A673 (cell line): Measurements from ENCODE around the gene OR2T12. TPM values are rescaled to one million over a fixed set of nuclear protein-coding genes. Genes with fewer than 3 reads are reported as not detected.
A peak's percentile ranks its signal among the peaks of the same experiment; 100 is the strongest.

ENCODE experiments used
- Bru-seq: library from RNA; stranded (reverse); fragments of 400-500 nt; gene quantifications from one replicate; lab custom pipeline; 2021; lab: Mats Ljungman, UMichigan
- BruChase-seq, 2 experiments: library from RNA; stranded (reverse); fragments of 400-500 nt; gene quantifications; one replicate each; lab custom pipeline; 2021; lab: Mats Ljungman, UMichigan
- BruUV-seq: library from RNA; stranded (reverse); fragments of 400-500 nt; replicated peaks from 2 replicates; lab custom pipeline; 2021; lab: Mats Ljungman, UMichigan
- CTCF ChIA-PET: fragments of 300-600 bp; sonication (Branson Sonifier 250); formaldehyde crosslinking; loops from one replicate; lab custom pipeline; 2022; ENCODE audit warnings: antibody characterized with exemption; lab: Charles Lee
- POLR2A ChIA-PET: fragments of 300-600 bp; sonication (Branson Sonifier 250); formaldehyde crosslinking; loops from one replicate; lab custom pipeline; 2022; ENCODE audit warnings: antibody characterized with exemption; ENCODE audit not compliant: low non-redundant PET; lab: Charles Lee
- DNase-seq: peaks from one replicate; pipeline ENCODE4 v3.0.0-alpha.2; 2015; ENCODE audit warnings: low spot score
- H3K27ac ChIP-seq: fragments of 200-600 bp; sonication (generic); 2 replicates; pipeline ENCODE4 v1.5.1; 2016; ENCODE audit warnings: mixed run types, low read depth, mild to moderate bottlenecking, mixed read lengths, antibody characterized with exemption, low read length; ENCODE audit not compliant: poor library complexity, severe bottlenecking
- H3K27me3 ChIP-seq: fragments of 200-600 bp; sonication (generic); replicated peaks from 2 replicates; pipeline ENCODE4 v1.6.1; 2017; ENCODE audit warnings: mixed run types, low read depth, mild to moderate bottlenecking, mixed read lengths, antibody characterized with exemption, low read length; ENCODE audit not compliant: insufficient read depth, poor library complexity
- H3K36me3 ChIP-seq: fragments of 200-600 bp; sonication (generic); 2 replicates; pipeline ENCODE4 v1.6.1; 2016; ENCODE audit warnings: mixed run types, mild to moderate bottlenecking, mixed read lengths, antibody characterized with exemption, low read length; ENCODE audit not compliant: insufficient read depth, poor library complexity, severe bottlenecking
- H3K4me1 ChIP-seq: fragments of 200-600 bp; sonication (generic); 2 replicates; pipeline ENCODE4 v1.6.1; 2017; ENCODE audit warnings: mixed run types, mild to moderate bottlenecking, mixed read lengths, antibody characterized with exemption, low read length; ENCODE audit not compliant: insufficient read depth, poor library complexity, severe bottlenecking
- H3K4me3 ChIP-seq: fragments of 200-600 bp; sonication (generic); 2 replicates; pipeline ENCODE4 v1.5.1; 2016; ENCODE audit warnings: low read depth, mixed run types, mild to moderate bottlenecking, mixed read lengths, low read length; ENCODE audit not compliant: poor library complexity, severe bottlenecking
- H3K9me3 ChIP-seq: fragments of 200-600 bp; sonication (generic); 2 replicates; pipeline ENCODE4 v1.6.1; 2016; ENCODE audit warnings: mixed run types, low read depth, mild to moderate bottlenecking, mixed read lengths, antibody characterized with exemption, low read length; ENCODE audit not compliant: poor library complexity, severe bottlenecking
- CTCF ChIP-seq: fragments of 300-800, 200-600 bp; sonication (generic); conservative IDR thresholded peaks from 2 replicates; pipeline ENCODE4 v1.5.1; 2017; ENCODE audit warnings: low read depth, mild to moderate bottlenecking, antibody characterized with exemption, low read length, moderate library complexity, mixed read lengths
- EZH2 ChIP-seq: fragments of 200-600 bp; sonication (generic); IDR thresholded peaks from 2 replicates; pipeline ENCODE4 v1.6.1; 2017; ENCODE audit warnings: borderline replicate concordance, low read depth, mild to moderate bottlenecking, mixed read lengths, antibody characterized with exemption, low read length; ENCODE audit not compliant: poor library complexity, severe bottlenecking
- intact Hi-C: fragments of 100-400 bp; cut with micrococcal nuclease; formaldehyde crosslinking; loops from one replicate; pipeline ENCODE4 v1.10.0; 2022; ENCODE audit not compliant: unreplicated experiment
- long read RNA-seq: library from polyadenylated mRNA; stranded (forward); transcript quantifications from one replicate; pipeline ENCODE4 v2.0.0, GENCODE V29; 2022
- total RNA-seq: library from RNA; stranded (reverse); gene quantifications from 2 replicates; pipeline ENCODE4 v1.2.3, GENCODE V29; 2021

The OR2T12 gene
- total RNA-seq (not detected in 2 replicates), Bru-seq, nascent RNA (percentile 9 among the genes with signal in this experiment), BruChase-seq, experiment 1, labeled RNA remaining after a 2-hour chase (percentile 10 among the genes with signal in this experiment), BruChase-seq, experiment 2, labeled RNA remaining after a 6-hour chase (percentile 3 among the genes with signal in this experiment)
- long read RNA-seq: 0 reads

GRCh38 chr1:248303324-248303723 lies at the start of gene OR2T12:
TSS of gene OR2T12 (minus strand) at chr1:248303424. CDS start at chr1:248295578, 7,846 bp downstream.
- ChIA-PET POLR2A (no interaction called here), CTCF (no interaction called here)
- intact Hi-C loops: no loop called here
- DNase-seq: no peak
- Histone ChIP-seq H3K27ac (no peak within 1 kb of the TSS), H3K4me1 (no peaks in the 10 kb centered on the region), H3K36me3 (no peaks in the 10 kb centered on the region), H3K27me3 (no peaks in the 10 kb centered on the region), H3K4me3 (no peak within 1 kb of the TSS), H3K9me3 (peaks cover 4% of the 10 kb centered on the region)
- BruUV-seq: no TSS peak
- TF ChIP-seq CTCF: no peak
- no peak for TF ChIP-seq EZH2

GRCh38 chr1:248348475-248348874 lies 45.3 kb upstream of the OR2T12 start, which contains the start of gene OR14C36:
TSS of gene OR14C36 (plus strand) at chr1:248348775. CDS start at chr1:248348775, 0 bp downstream.
- intact Hi-C loops: no loop called here
- Histone ChIP-seq H3K9me3 (no peaks in the 10 kb centered on the region), H3K27ac (no peak within 1 kb of the TSS), H3K27me3 (peaks cover 13% of the 10 kb centered on the region), H3K4me1 (no peaks in the 10 kb centered on the region), H3K4me3 (no peak within 1 kb of the TSS), H3K36me3 (no peaks in the 10 kb centered on the region)
- TF ChIP-seq EZH2 (no peak), CTCF (no peak)
- BruUV-seq: no TSS peak
- ChIA-PET CTCF (no interaction called here), POLR2A (no interaction called here)
- DNase-seq: no peak

GRCh38 chr1:248343451-248343850 lies 40.2 kb upstream of the OR2T12 start:
- ChIA-PET CTCF (no interaction called here), POLR2A (no interaction called here)
- Histone ChIP-seq H3K9me3 (no peaks in the 10 kb centered on the region), H3K36me3 (no peaks in the 10 kb centered on the region), H3K27ac (no peak overlapping the region), H3K4me3 (no peak overlapping the region), H3K27me3 (no peaks in the 10 kb centered on the region), H3K4me1 (no peaks in the 10 kb centered on the region)
- no TSS peak for BruUV-seq
- DNase-seq: no peak
- TF ChIP-seq EZH2: no peak
- no peak for TF ChIP-seq CTCF
- intact Hi-C loops: no loop called here
